GM23338 (cell line): ENCODE data around the gene NF1. TPM values are rescaled to one million over a fixed set of nuclear protein-coding genes. Genes with fewer than 3 reads are reported as not detected.

Source experiments
- ATAC-seq: fragments of 200-7000 bp; cut with Tn5 transposase; 3 replicates; pipeline ENCODE4 v1.9.1; 2020
- DNase-seq: peaks from one replicate; pipeline ENCODE4 v3.0.0-alpha.2; 2015; ENCODE audit warnings: low spot score
- H2AFZ ChIP-seq: fragments of 200-600 bp; sonication (generic); 2 replicates; pipeline ENCODE4 v1.8.0; 2016; ENCODE audit warnings: antibody characterized with exemption, mild to moderate bottlenecking, moderate library complexity
- H3F3A ChIP-seq: fragments of 200-600 bp; sonication (generic); replicated peaks from 2 replicates; pipeline ENCODE4 v1.8.0; 2017; ENCODE audit warnings: antibody characterized with exemption, mixed run types, low read depth
- H3K27ac ChIP-seq: fragments of 200-600 bp; sonication (generic); 2 replicates; pipeline ENCODE4 v1.6.1; 2016; ENCODE audit warnings: low read depth
- H3K27me3 ChIP-seq: fragments of 200-600 bp; sonication (generic); 2 replicates; pipeline ENCODE4 v1.8.0; 2016; ENCODE audit warnings: mild to moderate bottlenecking, mixed run types, moderate library complexity; ENCODE audit not compliant: insufficient read depth
- H3K36me3 ChIP-seq: fragments of 200-600 bp; sonication (generic); 2 replicates; pipeline ENCODE4 v1.8.0; 2016; ENCODE audit warnings: mild to moderate bottlenecking; ENCODE audit not compliant: insufficient read depth
- H3K4me1 ChIP-seq: fragments of 200-600 bp; sonication (generic); 2 replicates; pipeline ENCODE4 v1.8.0; 2016; ENCODE audit warnings: mild to moderate bottlenecking, moderate library complexity; ENCODE audit not compliant: insufficient read depth
- H3K4me2 ChIP-seq: fragments of 200-600 bp; sonication (generic); 2 replicates; pipeline ENCODE4 v1.7.1; 2017; ENCODE audit warnings: mixed run types
- H3K4me3 ChIP-seq: fragments of 200-600 bp; sonication (generic); 2 replicates; pipeline ENCODE4 v1.6.1; 2016; ENCODE audit warnings: mixed run types
- H3K79me2 ChIP-seq: fragments of 200-600 bp; sonication (generic); replicated peaks from 2 replicates; pipeline ENCODE4 v1.8.0; 2017; ENCODE audit warnings: mild to moderate bottlenecking; ENCODE audit not compliant: insufficient read depth
- H3K9me2 ChIP-seq: fragments of 200-600 bp; sonication (generic); 2 replicates; pipeline ENCODE4 v1.8.0; 2017; ENCODE audit not compliant: insufficient read depth
- H4K20me1 ChIP-seq: fragments of 200-600 bp; sonication (generic); replicated peaks from 2 replicates; pipeline ENCODE4 v1.8.0; 2017; ENCODE audit warnings: mild to moderate bottlenecking; ENCODE audit not compliant: insufficient read depth
- H3K27ac Mint-ChIP-seq: 2 replicates; pipeline ENCODE4 v1.8.0; 2020; ENCODE audit warnings: inconsistent platforms, mild to moderate bottlenecking, moderate library complexity, mixed read lengths
- H3K27me3 Mint-ChIP-seq: 3 replicates; pipeline ENCODE4 v1.8.0; 2022; ENCODE audit warnings: low read depth, mild to moderate bottlenecking, moderate library complexity, mixed read lengths, inconsistent platforms; ENCODE audit not compliant: insufficient read depth, poor library complexity
- H3K36me3 Mint-ChIP-seq: 3 replicates; pipeline ENCODE4 v1.8.0; 2021; ENCODE audit warnings: low read depth, mild to moderate bottlenecking, inconsistent platforms, moderate library complexity, mixed read lengths
- H3K4me1 Mint-ChIP-seq: 3 replicates; pipeline ENCODE4 v1.8.0; 2020; ENCODE audit warnings: mild to moderate bottlenecking, inconsistent platforms, mixed read lengths
- H3K4me3 Mint-ChIP-seq: 3 replicates; pipeline ENCODE4 v1.8.0; 2021; ENCODE audit warnings: moderate library complexity, mild to moderate bottlenecking, inconsistent platforms, mixed read lengths
- H3K9me3 Mint-ChIP-seq: 3 replicates; pipeline ENCODE4 v1.8.0; 2020; ENCODE audit warnings: moderate library complexity, mild to moderate bottlenecking, inconsistent platforms, mixed read lengths
- EZH2 ChIP-seq: fragments of 200-600 bp; sonication (generic); IDR thresholded peaks from one replicate; pipeline ENCODE4 v1.8.0; 2017; ENCODE audit warnings: antibody characterized with exemption, mild to moderate bottlenecking, low read depth; ENCODE audit not compliant: unreplicated experiment
- JUNB ChIP-seq: IDR thresholded peaks from one replicate; pipeline ENCODE4 v1.6.1; 2016; ENCODE audit warnings: antibody characterized with exemption; ENCODE audit not compliant: unreplicated experiment
- ZNF114 ChIP-seq: fragments of 250-450 bp; sonication (Bioruptor Pico); IDR thresholded peaks from 2 replicates; pipeline ENCODE4 v1.5.0; 2020; ENCODE audit warnings: mild to moderate bottlenecking, moderate library complexity
- ZNF331 ChIP-seq: fragments of 250-450 bp; sonication (Bioruptor Pico); IDR thresholded peaks from 2 replicates; pipeline ENCODE4 v1.5.0; 2020; ENCODE audit warnings: low read depth, mild to moderate bottlenecking, moderate library complexity
- polyA plus RNA-seq: library from polyadenylated mRNA; unstranded; fragments of >200 nt; fragmentation: Nextera tagmentation; extraction: Ambion mirVana; gene quantifications from 2 replicates; pipeline ENCODE4 v1.2.1, GENCODE V29; 2016
- total RNA-seq: library from RNA; depleted of rRNA; stranded (reverse); fragments of >200 nt; shearing (Covaris generic); gene quantifications from 2 replicates; pipeline ENCODE4 v1.2.3, GENCODE V29; 2014
- TF ChIP-seq, protein P1 (sequence below): fragments of 250-450 bp; sonication (Bioruptor Pico); IDR thresholded peaks from 2 replicates; pipeline ENCODE4 v1.5.0; 2020; ENCODE audit warnings: mild to moderate bottlenecking, moderate library complexity
- TF ChIP-seq, protein P2 (sequence below): IDR thresholded peaks from 2 replicates; pipeline ENCODE4 v1.6.1; 2016; ENCODE audit warnings: antibody characterized with exemption
- TF ChIP-seq, protein P3 (sequence below): IDR thresholded peaks from one replicate; pipeline ENCODE4 v1.6.1; 2018; ENCODE audit warnings: antibody characterized with exemption; ENCODE audit not compliant: unreplicated experiment

NF1 gene
- total and polyA plus RNA-seq, 2 experiments from 2014 or later = 16.3 to 49.7 TPM

DNA sequence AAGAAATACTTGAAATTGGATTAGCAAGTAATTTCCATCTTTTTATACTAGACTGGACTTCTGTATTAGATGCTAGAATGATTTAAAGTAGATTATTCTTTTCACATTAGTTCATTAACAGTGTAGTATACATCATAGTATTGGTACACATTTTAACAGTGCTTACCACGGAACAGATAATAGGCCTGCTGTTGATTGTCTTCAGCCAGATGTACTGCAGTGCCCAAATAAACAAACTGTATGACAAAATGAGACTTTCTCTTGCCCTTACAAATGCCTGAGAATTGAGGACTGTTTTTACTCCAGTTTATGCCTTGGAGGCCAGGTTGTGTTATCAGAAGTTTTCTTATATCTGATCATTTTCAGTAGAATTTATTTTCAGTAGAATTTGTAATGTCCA, 226.0 kb downstream of the NF1 start (continued):
- TF ChIP-seq, protein P1, sequence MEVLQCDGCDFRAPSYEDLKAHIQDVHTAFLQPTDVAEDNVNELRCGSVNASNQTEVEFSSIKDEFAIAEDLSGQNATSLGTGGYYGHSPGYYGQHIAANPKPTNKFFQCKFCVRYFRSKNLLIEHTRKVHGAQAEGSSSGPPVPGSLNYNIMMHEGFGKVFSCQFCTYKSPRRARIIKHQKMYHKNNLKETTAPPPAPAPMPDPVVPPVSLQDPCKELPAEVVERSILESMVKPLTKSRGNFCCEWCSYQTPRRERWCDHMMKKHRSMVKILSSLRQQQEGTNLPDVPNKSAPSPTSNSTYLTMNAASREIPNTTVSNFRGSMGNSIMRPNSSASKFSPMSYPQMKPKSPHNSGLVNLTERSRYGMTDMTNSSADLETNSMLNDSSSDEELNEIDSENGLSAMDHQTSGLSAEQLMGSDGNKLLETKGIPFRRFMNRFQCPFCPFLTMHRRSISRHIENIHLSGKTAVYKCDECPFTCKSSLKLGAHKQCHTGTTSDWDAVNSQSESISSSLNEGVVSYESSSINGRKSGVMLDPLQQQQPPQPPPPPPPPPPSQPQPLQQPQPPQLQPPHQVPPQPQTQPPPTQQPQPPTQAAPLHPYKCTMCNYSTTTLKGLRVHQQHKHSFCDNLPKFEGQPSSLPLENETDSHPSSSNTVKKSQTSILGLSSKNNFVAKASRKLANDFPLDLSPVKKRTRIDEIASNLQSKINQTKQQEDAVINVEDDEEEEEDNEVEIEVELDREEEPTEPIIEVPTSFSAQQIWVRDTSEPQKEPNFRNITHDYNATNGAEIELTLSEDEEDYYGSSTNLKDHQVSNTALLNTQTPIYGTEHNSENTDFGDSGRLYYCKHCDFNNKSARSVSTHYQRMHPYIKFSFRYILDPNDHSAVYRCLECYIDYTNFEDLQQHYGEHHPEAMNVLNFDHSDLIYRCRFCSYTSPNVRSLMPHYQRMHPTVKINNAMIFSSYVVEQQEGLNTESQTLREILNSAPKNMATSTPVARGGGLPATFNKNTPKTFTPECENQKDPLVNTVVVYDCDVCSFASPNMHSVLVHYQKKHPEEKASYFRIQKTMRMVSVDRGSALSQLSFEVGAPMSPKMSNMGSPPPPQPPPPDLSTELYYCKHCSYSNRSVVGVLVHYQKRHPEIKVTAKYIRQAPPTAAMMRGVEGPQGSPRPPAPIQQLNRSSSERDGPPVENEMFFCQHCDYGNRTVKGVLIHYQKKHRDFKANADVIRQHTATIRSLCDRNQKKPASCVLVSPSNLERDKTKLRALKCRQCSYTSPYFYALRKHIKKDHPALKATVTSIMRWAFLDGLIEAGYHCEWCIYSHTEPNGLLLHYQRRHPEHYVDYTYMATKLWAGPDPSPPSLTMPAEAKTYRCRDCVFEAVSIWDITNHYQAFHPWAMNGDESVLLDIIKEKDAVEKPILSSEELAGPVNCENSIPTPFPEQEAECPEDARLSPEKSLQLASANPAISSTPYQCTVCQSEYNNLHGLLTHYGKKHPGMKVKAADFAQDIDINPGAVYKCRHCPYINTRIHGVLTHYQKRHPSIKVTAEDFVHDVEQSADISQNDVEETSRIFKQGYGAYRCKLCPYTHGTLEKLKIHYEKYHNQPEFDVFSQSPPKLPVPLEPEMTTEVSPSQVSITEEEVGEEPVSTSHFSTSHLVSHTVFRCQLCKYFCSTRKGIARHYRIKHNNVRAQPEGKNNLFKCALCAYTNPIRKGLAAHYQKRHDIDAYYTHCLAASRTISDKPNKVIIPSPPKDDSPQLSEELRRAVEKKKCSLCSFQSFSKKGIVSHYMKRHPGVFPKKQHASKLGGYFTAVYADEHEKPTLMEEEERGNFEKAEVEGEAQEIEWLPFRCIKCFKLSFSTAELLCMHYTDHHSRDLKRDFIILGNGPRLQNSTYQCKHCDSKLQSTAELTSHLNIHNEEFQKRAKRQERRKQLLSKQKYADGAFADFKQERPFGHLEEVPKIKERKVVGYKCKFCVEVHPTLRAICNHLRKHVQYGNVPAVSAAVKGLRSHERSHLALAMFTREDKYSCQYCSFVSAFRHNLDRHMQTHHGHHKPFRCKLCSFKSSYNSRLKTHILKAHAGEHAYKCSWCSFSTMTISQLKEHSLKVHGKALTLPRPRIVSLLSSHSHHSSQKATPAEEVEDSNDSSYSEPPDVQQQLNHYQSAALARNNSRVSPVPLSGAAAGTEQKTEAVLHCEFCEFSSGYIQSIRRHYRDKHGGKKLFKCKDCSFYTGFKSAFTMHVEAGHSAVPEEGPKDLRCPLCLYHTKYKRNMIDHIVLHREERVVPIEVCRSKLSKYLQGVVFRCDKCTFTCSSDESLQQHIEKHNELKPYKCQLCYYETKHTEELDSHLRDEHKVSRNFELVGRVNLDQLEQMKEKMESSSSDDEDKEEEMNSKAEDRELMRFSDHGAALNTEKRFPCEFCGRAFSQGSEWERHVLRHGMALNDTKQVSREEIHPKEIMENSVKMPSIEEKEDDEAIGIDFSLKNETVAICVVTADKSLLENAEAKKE (CRISPR knock-in tag) = no peak
- TF ChIP-seq JUNB (no peak), EZH2 (no peak)
- TF ChIP-seq, protein P2, sequence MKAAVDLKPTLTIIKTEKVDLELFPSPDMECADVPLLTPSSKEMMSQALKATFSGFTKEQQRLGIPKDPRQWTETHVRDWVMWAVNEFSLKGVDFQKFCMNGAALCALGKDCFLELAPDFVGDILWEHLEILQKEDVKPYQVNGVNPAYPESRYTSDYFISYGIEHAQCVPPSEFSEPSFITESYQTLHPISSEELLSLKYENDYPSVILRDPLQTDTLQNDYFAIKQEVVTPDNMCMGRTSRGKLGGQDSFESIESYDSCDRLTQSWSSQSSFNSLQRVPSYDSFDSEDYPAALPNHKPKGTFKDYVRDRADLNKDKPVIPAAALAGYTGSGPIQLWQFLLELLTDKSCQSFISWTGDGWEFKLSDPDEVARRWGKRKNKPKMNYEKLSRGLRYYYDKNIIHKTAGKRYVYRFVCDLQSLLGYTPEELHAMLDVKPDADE = no peak

DNA sequence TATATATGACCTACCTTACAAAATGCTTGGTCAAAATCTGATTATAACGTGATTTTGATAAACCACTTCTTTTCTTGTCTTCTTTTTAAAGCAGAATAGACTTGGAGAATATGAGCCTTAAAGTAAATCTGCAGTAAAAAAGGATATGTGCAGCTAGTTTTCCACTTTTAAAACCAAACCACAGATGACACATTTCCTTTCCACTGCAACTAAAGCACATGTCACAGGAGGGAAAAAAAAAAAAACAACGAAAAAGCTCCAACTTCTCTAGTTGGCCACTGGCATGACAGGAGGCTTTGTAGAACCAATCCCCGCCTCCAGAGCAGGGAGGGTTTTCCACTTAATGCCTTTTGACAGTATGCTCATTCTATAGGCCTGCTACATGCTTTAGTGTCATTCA, 226.7 kb downstream of the NF1 start, which contains the start of gene EVI2A:
TSS of gene EVI2A (minus strand) at position 142 of the 400 bp plus-strand sequence. CDS start 2,609 bp downstream, outside the sequence.
- no peaks in the 10 kb centered on the region for H3K36me3 ChIP-seq
- Mint-ChIP-seq H3K27ac (no peak within 1 kb of the TSS), H3K36me3 (no peaks in the 10 kb centered on the region), H3K4me3 (no peak within 1 kb of the TSS), H3K4me1 (peaks cover 12% of the 10 kb centered on the region; the same call in 2 of the 3 replicates), H3K9me3 (no peaks in the 10 kb centered on the region), H3K27me3 (peaks cover 4% of the 10 kb centered on the region)
- H3K9me2 ChIP-seq = no peaks in the 10 kb centered on the region
- H3F3A ChIP-seq = no peaks in the 10 kb centered on the region
- H3K27me3 ChIP-seq = no peaks in the 10 kb centered on the region
- H3K4me3 ChIP-seq = no peak within 1 kb of the TSS
- H3K27ac ChIP-seq = no peak within 1 kb of the TSS
- DNase-seq (peak; percentile 20), ATAC-seq (peak; percentile 28; the same call in 2 of the 3 replicates)
- peaks cover 17% of the 10 kb centered on the region; the same call in 1 of the 2 replicates for H3K4me1 ChIP-seq
- H3K4me2 ChIP-seq = no peak within 1 kb of the TSS
- H3K79me2 ChIP-seq = no peaks in the 10 kb centered on the region
- H2AFZ ChIP-seq = no peak within 1 kb of the TSS
- H4K20me1 ChIP-seq = no peaks in the 10 kb centered on the region
- TF ChIP-seq, protein P3, sequence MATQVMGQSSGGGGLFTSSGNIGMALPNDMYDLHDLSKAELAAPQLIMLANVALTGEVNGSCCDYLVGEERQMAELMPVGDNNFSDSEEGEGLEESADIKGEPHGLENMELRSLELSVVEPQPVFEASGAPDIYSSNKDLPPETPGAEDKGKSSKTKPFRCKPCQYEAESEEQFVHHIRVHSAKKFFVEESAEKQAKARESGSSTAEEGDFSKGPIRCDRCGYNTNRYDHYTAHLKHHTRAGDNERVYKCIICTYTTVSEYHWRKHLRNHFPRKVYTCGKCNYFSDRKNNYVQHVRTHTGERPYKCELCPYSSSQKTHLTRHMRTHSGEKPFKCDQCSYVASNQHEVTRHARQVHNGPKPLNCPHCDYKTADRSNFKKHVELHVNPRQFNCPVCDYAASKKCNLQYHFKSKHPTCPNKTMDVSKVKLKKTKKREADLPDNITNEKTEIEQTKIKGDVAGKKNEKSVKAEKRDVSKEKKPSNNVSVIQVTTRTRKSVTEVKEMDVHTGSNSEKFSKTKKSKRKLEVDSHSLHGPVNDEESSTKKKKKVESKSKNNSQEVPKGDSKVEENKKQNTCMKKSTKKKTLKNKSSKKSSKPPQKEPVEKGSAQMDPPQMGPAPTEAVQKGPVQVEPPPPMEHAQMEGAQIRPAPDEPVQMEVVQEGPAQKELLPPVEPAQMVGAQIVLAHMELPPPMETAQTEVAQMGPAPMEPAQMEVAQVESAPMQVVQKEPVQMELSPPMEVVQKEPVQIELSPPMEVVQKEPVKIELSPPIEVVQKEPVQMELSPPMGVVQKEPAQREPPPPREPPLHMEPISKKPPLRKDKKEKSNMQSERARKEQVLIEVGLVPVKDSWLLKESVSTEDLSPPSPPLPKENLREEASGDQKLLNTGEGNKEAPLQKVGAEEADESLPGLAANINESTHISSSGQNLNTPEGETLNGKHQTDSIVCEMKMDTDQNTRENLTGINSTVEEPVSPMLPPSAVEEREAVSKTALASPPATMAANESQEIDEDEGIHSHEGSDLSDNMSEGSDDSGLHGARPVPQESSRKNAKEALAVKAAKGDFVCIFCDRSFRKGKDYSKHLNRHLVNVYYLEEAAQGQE = no peak
- TF ChIP-seq, protein P2 = no peak
- no peak for TF ChIP-seq ZNF114 (CRISPR knock-in tag)
- TF ChIP-seq ZNF331 (CRISPR knock-in tag) = no peak
